ENCODE data around the gene COLQ. TPM values are rescaled to one million over a fixed set of nuclear protein-coding genes. Genes with fewer than 3 reads are reported as not detected.

The COLQ gene
- total RNA-seq, 3 donors from 2014 or later, result 0.71 to 1.3 (median 1.2) TPM

DNA sequence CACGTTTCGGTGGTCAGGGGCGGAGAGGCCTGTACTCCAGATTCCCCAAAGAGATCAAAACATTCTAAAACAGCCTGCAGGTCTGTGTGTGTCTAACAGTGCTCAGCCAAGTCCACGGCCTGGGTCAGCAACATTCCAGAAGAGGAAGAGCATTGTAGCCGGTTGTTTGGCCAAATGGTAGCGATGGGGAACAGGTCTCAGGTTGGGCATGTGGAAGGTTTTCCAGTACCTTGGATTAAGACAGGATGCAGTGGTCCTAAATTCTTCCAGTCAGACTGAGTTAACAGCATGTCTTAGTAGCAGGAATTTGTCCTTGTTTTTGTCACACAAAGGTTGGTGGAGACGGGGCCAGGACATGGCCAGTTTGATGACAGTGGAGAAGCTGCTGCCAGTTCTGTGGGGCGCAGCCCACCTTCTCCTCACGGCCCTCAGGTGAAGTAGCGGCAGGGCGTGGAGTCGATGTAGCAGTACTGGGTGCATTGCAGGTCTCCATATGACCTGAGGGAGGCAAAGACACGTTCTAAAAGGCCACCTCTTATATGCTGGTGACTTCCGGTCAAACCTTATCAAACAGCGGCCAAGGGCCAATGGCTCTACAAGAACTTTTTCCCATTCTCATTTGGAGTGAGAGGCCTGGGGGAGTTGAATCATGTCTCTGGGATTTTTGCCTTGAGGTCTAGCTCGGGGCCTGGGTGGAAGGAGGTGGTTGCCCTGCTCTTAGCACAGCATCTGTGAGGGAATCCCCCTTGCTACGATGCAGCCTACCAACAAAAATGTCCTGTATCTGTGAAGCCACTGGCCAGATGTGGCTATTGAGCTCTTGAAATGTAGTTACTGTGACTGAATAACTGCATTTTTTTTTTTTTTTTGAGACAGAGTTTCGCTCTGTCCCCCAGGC is 70.0 kb downstream of the COLQ start:
- ATAC-seq, result no peak
- Mint-ChIP-seq H3K9me3 (no peaks in the 10 kb centered on the region), H3K4me3 (no peak overlapping the region)

DNA sequence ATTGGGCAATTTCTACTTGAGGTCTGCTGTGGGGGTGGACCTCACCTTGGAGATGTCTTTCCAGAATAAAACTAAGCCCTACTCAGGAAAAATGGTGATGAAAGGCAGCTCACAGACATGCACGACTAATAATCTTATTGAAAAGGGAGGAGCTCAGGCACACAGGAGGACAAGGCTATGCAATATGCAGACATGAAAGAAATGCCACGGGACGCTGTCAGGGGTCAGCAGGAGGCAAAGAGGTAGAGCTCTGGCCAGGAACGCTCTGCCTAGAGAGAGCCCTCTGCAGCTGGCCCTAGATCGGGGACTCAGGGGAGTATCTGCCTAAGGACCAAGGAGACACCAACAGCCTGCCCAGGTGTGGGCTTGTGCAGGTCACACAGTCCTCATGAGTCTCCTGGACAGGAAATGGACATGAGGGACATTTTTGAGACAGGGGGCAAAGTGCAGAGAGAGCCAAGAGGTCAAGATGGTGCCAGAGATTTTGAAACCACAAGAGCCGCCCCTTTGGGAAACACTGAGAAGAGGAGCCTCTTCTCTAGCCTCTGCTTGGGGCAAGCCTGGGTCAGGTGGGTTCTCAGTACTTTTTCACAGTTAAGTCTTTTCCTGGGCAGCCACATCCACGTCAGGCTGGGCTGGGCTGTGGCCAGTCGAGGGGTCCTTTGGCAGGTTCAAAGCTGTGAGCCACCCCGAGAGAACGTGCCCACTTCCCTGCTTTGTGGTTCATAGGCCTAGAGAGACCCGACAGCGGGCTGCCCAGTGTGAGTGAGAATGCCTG is 70.9 kb downstream of the COLQ start:
- H3K36me3 Mint-ChIP-seq (ENCODE audit: insufficient read depth), result peaks cover 11% of the 10 kb centered on the region
- H3K4me3 Mint-ChIP-seq, result no peak overlapping the region
- H3K9me3 Mint-ChIP-seq, result no peaks in the 10 kb centered on the region
- H3K4me1 Mint-ChIP-seq (ENCODE audit: low read depth), result no peaks in the 10 kb centered on the region
- no peak for ATAC-seq
- no peak for DNase-seq
- no peaks in the 10 kb centered on the region for H3K27me3 Mint-ChIP-seq (ENCODE audit: low read depth)

More for the DNA sequence above, 70.0 kb downstream of the COLQ start:
- H3K4me1 Mint-ChIP-seq (ENCODE audit: low read depth), result no peaks in the 10 kb centered on the region
- H3K27me3 Mint-ChIP-seq (ENCODE audit: low read depth), result no peaks in the 10 kb centered on the region
- DNase-seq, result no peak
- H3K36me3 Mint-ChIP-seq (ENCODE audit: insufficient read depth), result peaks cover 11% of the 10 kb centered on the region

DNA sequence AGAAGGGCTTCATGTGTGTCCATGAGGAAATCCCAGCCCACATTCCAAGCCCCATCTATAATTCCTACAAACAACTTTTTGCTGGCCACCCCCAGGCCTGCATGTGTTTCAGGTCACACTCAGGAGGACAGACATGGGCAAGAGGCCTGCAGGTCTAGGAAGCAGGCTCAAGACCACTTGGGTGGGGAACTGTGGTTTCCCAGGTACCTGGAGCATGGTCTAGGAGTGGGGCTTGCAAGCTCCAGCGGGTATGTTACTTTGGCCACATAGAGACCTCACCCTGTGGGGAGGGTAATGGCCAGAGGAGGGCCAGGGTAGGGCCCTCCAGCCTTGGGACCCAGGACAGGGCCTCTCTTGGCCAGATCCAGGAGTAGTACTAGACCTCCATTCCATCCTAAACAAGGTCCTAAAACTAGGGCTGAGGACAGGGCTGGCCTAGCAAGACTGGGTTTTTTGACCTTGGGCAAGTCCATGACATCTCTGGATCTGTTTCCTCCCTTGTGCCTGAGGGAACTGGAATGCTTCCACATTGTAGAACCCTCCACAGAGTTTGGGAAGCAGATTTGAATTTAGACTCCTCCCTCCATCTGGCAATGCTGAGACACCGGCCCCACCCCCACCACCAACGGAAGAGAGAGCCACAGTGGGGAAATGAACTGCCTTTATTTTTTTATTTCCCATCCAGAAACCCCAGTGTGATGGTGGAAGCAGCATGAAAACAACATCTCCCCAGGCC is 71.8 kb downstream of the COLQ start:
- no peaks in the 10 kb centered on the region for H3K27me3 Mint-ChIP-seq (ENCODE audit: low read depth)
- H3K36me3 Mint-ChIP-seq (ENCODE audit: insufficient read depth), result peaks cover 14% of the 10 kb centered on the region
- H3K4me3 Mint-ChIP-seq, result no peak overlapping the region
- ATAC-seq, result no peak
- no peaks in the 10 kb centered on the region for H3K9me3 Mint-ChIP-seq
- no peaks in the 10 kb centered on the region for H3K4me1 Mint-ChIP-seq (ENCODE audit: low read depth)
- DNase-seq, result no peak

GRCh38 chr3:15443826-15444524 is 77.5 kb downstream of the COLQ start:
- Mint-ChIP-seq H3K4me3 (no peak overlapping the region), H3K9me3 (no peaks in the 10 kb centered on the region), H3K27me3 (ENCODE audit: low read depth) (no peaks in the 10 kb centered on the region), H3K4me1 (ENCODE audit: low read depth) (peaks cover 15% of the 10 kb centered on the region), H3K36me3 (ENCODE audit: insufficient read depth) (peaks cover 49% of the 10 kb centered on the region)
- no peak for ATAC-seq
- no peak for DNase-seq

GRCh38 chr3:15440891-15441290 is 80.6 kb downstream of the COLQ start:
- Mint-ChIP-seq H3K4me1 (ENCODE audit: low read depth) (peaks cover 15% of the 10 kb centered on the region), H3K4me3 (no peak overlapping the region), H3K9me3 (no peaks in the 10 kb centered on the region), H3K27me3 (ENCODE audit: low read depth) (no peaks in the 10 kb centered on the region), H3K36me3 (ENCODE audit: insufficient read depth) (peaks cover 67% of the 10 kb centered on the region)
- ATAC-seq, result no peak
- DNase-seq, result no peak

- H3K9me3 Mint-ChIP-seq, result no peaks in the 10 kb centered on the region
- no peak for ATAC-seq
- H3K36me3 Mint-ChIP-seq (ENCODE audit: insufficient read depth), result peaks cover 72% of the 10 kb centered on the region
- DNase-seq, result no peak
- no peaks in the 10 kb centered on the region for H3K27me3 Mint-ChIP-seq (ENCODE audit: low read depth)
- peaks cover 18% of the 10 kb centered on the region for H3K4me1 Mint-ChIP-seq (ENCODE audit: low read depth)
- H3K4me3 Mint-ChIP-seq, result no peak overlapping the region
Measured at GRCh38 chr3:15439476-15439875, 82.0 kb downstream of the COLQ start.

DNA sequence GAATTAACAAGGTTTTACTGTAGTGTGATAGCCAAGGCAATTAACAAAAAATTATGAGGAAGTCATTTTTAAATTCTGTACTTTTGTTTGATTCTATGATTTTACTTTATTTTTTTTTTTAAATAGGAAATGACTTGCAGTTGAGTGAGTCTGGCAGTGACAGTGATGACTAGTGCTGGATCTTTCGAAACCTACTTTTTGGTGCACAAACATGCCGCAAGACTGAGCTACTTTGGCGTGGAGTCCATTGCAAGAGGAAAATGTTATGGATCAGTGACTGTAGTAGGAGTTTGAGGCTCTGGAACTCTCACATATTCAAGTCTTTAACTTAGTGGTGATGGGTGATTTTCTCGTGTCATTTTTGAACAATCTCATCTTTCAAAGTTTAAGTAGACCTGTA is 82.5 kb downstream of the COLQ start:
- DNase-seq (no peak), ATAC-seq (no peak)
- H3K9me3 Mint-ChIP-seq, result no peaks in the 10 kb centered on the region
- H3K4me3 Mint-ChIP-seq, result no peak overlapping the region
- no peaks in the 10 kb centered on the region for H3K27me3 Mint-ChIP-seq (ENCODE audit: low read depth)
- peaks cover 73% of the 10 kb centered on the region for H3K36me3 Mint-ChIP-seq (ENCODE audit: insufficient read depth)
- H3K4me1 Mint-ChIP-seq (ENCODE audit: low read depth), result peaks cover 18% of the 10 kb centered on the region

DNA sequence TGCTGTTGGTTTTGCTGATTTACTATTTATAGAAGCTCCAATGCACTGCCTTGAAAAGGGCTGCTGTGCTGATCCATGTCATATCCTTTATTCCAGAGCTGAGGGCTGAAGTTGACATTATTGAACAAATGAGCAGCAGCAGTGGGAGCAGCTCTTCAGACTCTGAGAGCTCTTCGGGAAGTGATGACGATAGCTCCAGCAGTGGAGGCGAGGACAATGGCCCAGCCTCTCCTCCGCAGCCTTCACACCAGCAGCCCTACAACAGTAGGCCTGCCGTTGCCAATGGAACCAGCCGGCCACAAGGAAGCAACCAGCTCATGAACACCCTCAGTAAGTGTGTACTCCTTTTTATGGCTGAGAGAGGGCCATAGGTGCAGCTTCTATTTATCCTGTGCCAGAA is 85.3 kb downstream of the COLQ start:
- Mint-ChIP-seq H3K4me3 (no peak overlapping the region), H3K27me3 (ENCODE audit: low read depth) (no peaks in the 10 kb centered on the region), H3K4me1 (ENCODE audit: low read depth) (peaks cover 25% of the 10 kb centered on the region), H3K9me3 (no peaks in the 10 kb centered on the region), H3K36me3 (ENCODE audit: insufficient read depth) (peaks cover 66% of the 10 kb centered on the region)
- DNase-seq (no peak), ATAC-seq (no peak)

DNA sequence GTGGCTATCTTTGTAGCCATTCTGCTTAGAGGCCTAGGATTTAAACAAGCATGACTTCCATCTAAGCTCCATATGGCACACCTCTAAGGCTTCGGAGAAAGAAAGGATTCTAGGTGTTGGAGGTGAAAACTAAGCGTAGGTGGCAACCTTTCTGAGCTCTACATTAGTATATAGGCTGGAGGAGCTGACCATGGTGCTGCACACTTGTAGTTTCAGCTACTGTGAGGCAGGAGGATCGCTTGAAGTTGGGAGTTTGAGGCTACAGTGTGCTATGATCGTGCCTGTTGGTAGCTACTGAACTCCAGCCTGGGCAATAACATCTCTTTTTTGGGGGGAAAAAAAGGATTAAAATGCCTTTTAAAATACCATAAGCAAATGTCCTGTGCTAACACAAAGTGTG is 86.8 kb downstream of the COLQ start:
- Mint-ChIP-seq H3K27me3 (ENCODE audit: low read depth) (no peaks in the 10 kb centered on the region), H3K9me3 (no peaks in the 10 kb centered on the region), H3K4me1 (ENCODE audit: low read depth) (peaks cover 19% of the 10 kb centered on the region), H3K36me3 (ENCODE audit: insufficient read depth) (peaks cover 60% of the 10 kb centered on the region), H3K4me3 (no peak overlapping the region)
- no peak for ATAC-seq
- no peak for DNase-seq

DNA sequence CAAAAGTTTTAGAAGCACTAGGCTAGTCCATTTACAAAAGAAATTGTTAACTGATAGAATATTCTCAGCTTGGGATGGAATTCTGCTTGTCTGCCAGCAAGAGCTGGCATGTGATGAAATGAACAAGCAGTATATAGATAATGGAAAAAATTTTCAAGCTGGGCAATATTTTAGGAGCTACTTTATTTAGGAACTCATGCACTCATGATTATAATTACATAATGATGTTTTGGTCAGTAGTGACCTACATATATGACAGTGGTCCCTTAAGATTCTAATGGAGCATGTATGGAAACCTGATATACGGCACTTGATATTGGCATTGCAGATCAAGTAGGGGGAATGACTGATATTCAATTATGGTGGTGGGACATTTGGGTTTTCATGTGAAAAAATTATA is 88.0 kb downstream of the COLQ start:
- H3K4me1 Mint-ChIP-seq (ENCODE audit: low read depth), result peaks cover 26% of the 10 kb centered on the region
- no peak for ATAC-seq
- H3K4me3 Mint-ChIP-seq, result no peak overlapping the region
- H3K9me3 Mint-ChIP-seq, result no peaks in the 10 kb centered on the region
- DNase-seq, result no peak
- no peaks in the 10 kb centered on the region for H3K27me3 Mint-ChIP-seq (ENCODE audit: low read depth)
- peaks cover 51% of the 10 kb centered on the region for H3K36me3 Mint-ChIP-seq (ENCODE audit: insufficient read depth)

DNA sequence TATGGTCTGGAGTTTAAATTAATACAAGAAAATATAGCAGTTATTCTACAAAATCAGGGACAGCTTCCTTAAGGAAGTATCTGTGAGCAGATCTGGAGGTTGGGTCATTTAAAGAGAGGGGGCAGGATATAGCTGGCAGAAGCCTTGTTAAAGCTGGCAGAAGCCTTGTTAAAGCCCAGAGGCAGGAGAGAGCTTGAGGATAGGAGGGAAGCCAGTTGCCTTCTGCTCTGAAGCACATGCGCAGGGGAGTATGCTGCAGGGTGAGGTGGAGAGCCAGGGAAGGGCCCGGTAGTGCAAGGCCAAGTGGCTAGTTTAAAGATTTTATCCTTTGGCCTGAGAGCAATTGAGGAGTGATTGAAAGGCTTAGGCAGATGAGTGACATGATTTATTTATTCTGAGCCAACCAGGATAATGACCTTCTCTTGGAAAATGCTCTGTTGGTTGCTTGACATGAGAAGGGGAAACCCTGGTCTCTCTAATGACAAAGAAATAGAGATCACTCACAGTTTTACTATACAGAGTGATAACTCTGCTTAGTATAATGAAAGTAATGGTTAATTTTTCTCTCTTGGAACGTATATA is 90.2 kb downstream of the COLQ start:
- H3K4me3 Mint-ChIP-seq, result no peak overlapping the region
- DNase-seq (no peak), ATAC-seq (no peak)
- no peaks in the 10 kb centered on the region for H3K9me3 Mint-ChIP-seq
- peaks cover 38% of the 10 kb centered on the region for H3K4me1 Mint-ChIP-seq (ENCODE audit: low read depth)
- H3K27me3 Mint-ChIP-seq (ENCODE audit: low read depth), result no peaks in the 10 kb centered on the region
- peaks cover 41% of the 10 kb centered on the region for H3K36me3 Mint-ChIP-seq (ENCODE audit: insufficient read depth)

GRCh38 chr3:15430624-15431023 is 90.9 kb downstream of the COLQ start:
- peaks cover 37% of the 10 kb centered on the region for H3K36me3 Mint-ChIP-seq (ENCODE audit: insufficient read depth)
- no peaks in the 10 kb centered on the region for H3K9me3 Mint-ChIP-seq
- no peaks in the 10 kb centered on the region for H3K27me3 Mint-ChIP-seq (ENCODE audit: low read depth)
- H3K4me1 Mint-ChIP-seq (ENCODE audit: low read depth), result peaks cover 45% of the 10 kb centered on the region
- DNase-seq (no peak), ATAC-seq (no peak)
- H3K4me3 Mint-ChIP-seq, result no peak overlapping the region

GRCh38 chr3:15429080-15429479 is 92.4 kb downstream of the COLQ start:
- Mint-ChIP-seq H3K4me3 (peak overlapping the region; percentile 100), H3K36me3 (ENCODE audit: insufficient read depth) (peaks cover 33% of the 10 kb centered on the region), H3K9me3 (no peaks in the 10 kb centered on the region), H3K27me3 (ENCODE audit: low read depth) (no peaks in the 10 kb centered on the region), H3K4me1 (ENCODE audit: low read depth) (peaks cover 52% of the 10 kb centered on the region)
- ATAC-seq (no peak), DNase-seq (no peak)

Measured in activated T-cell treated with anti-CD3 and anti-CD28 coated beads, Interleukin-2, amount 50 U/mL, for 4 hours (primary cell).